Smooth muscle cell (in vitro differentiated cells): Measurements from ENCODE around the gene PRIM2. TPM values are rescaled to one million over a fixed set of nuclear protein-coding genes. Genes with fewer than 3 reads are reported as not detected.

ENCODE experiments used
- DNase-seq: peaks from one replicate; lab custom pipeline; 2025; ENCODE audit not compliant: unreplicated experiment; lab: John Stamatoyannopoulos, UW
- H2AFZ ChIP-seq: fragments of 200-600 bp; sonication (generic); 2 replicates; pipeline ENCODE4 v1.6.0; 2016; ENCODE audit warnings: antibody characterized with exemption, low read depth, mild to moderate bottlenecking
- H3F3A ChIP-seq: fragments of 200-600 bp; sonication (generic); 2 replicates; pipeline ENCODE4 v1.6.0; 2017; ENCODE audit warnings: antibody characterized with exemption, low read depth
- H3K27ac ChIP-seq: fragments of 200-600 bp; sonication (generic); 2 replicates; pipeline ENCODE4 v1.5.1; 2016; ENCODE audit warnings: low read depth, mild to moderate bottlenecking
- H3K27me3 ChIP-seq: fragments of 200-600 bp; sonication (generic); 2 replicates; pipeline ENCODE4 v1.6.1; 2016; ENCODE audit warnings: low read depth, mild to moderate bottlenecking
- H3K36me3 ChIP-seq: fragments of 200-600 bp; sonication (generic); 2 replicates; pipeline ENCODE4 v1.5.1; 2016; ENCODE audit warnings: low read depth
- H3K4me1 ChIP-seq: fragments of 200-600 bp; sonication (generic); 2 replicates; pipeline ENCODE4 v1.5.1; 2016; ENCODE audit warnings: low read depth
- H3K4me2 ChIP-seq: fragments of 200-600 bp; sonication (generic); 2 replicates; pipeline ENCODE4 v1.6.0; 2016; ENCODE audit warnings: mild to moderate bottlenecking
- H3K4me3 ChIP-seq: fragments of 200-600 bp; sonication (generic); 2 replicates; pipeline ENCODE4 v1.5.1; 2016; ENCODE audit warnings: mild to moderate bottlenecking
- H3K79me2 ChIP-seq: fragments of 200-600 bp; sonication (generic); 2 replicates; pipeline ENCODE4 v1.6.0; 2016; ENCODE audit warnings: low read depth, mild to moderate bottlenecking
- H3K9ac ChIP-seq: fragments of 200-600 bp; sonication (generic); 2 replicates; pipeline ENCODE4 v1.6.0; 2016; ENCODE audit warnings: low read depth
- H3K9me3 ChIP-seq: fragments of 200-600 bp; sonication (generic); replicated peaks from 2 replicates; pipeline ENCODE4 v1.5.1; 2016; ENCODE audit warnings: low read depth
- H4K20me1 ChIP-seq: fragments of 200-600 bp; sonication (generic); 2 replicates; pipeline ENCODE4 v1.6.0; 2016; ENCODE audit warnings: low read depth
- WGBS: methylation state at CpG from one replicate; pipeline ENCODE4 v1.1.7; 2016; ENCODE audit warnings: low lambda C conversion rate; 5-methylcytosine and 5-hydroxymethylcytosine counted together
- polyA plus RNA-seq: library from polyadenylated mRNA; unstranded; fragments of >200 nt; fragmentation: Nextera tagmentation; extraction: Ambion mirVana; gene quantifications from 2 replicates; pipeline ENCODE4 v1.2.1, GENCODE V29; 2016
- total RNA-seq: library from RNA; depleted of rRNA; stranded (reverse); fragments of >200 nt; gene quantifications from 2 replicates; pipeline ENCODE4 v1.2.3, GENCODE V29; 2014
- TF ChIP-seq, protein P1 (sequence below): fragments of 200-600 bp; sonication (generic); IDR thresholded peaks from 2 replicates; pipeline ENCODE4 v1.5.1; 2017; ENCODE audit warnings: borderline replicate concordance, mild to moderate bottlenecking, antibody characterized with exemption; ENCODE audit not compliant: insufficient read depth, poor library complexity, severe bottlenecking

The PRIM2 gene
- total and polyA plus RNA-seq, 2 experiments from 2014 or later: 6.3 to 13.7 TPM

- H3F3A ChIP-seq: no peaks in the 10 kb centered on the region
- DNase-seq: no peak
- H3K4me1 ChIP-seq: no peaks in the 10 kb centered on the region
- no peaks in the 10 kb centered on the region for H3K36me3 ChIP-seq
- TF ChIP-seq, protein P1, sequence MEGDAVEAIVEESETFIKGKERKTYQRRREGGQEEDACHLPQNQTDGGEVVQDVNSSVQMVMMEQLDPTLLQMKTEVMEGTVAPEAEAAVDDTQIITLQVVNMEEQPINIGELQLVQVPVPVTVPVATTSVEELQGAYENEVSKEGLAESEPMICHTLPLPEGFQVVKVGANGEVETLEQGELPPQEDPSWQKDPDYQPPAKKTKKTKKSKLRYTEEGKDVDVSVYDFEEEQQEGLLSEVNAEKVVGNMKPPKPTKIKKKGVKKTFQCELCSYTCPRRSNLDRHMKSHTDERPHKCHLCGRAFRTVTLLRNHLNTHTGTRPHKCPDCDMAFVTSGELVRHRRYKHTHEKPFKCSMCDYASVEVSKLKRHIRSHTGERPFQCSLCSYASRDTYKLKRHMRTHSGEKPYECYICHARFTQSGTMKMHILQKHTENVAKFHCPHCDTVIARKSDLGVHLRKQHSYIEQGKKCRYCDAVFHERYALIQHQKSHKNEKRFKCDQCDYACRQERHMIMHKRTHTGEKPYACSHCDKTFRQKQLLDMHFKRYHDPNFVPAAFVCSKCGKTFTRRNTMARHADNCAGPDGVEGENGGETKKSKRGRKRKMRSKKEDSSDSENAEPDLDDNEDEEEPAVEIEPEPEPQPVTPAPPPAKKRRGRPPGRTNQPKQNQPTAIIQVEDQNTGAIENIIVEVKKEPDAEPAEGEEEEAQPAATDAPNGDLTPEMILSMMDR: no peak
- no peaks in the 10 kb centered on the region for H4K20me1 ChIP-seq
- H3K27me3 ChIP-seq: no peaks in the 10 kb centered on the region
- H3K4me2 ChIP-seq: no peak overlapping the region
- H3K4me3 ChIP-seq: no peak overlapping the region
- no peaks in the 10 kb centered on the region for H3K79me2 ChIP-seq
- no peaks in the 10 kb centered on the region for H3K9me3 ChIP-seq
- WGBS: 76% methylated on average over 2 of the region's 2 CpGs
- no peak overlapping the region for H2AFZ ChIP-seq
- no peak overlapping the region for H3K9ac ChIP-seq
- H3K27ac ChIP-seq: no peak overlapping the region
Observed at GRCh38 chr6:57298741-57299140, 18.7 kb upstream of the PRIM2 start.

DNA sequence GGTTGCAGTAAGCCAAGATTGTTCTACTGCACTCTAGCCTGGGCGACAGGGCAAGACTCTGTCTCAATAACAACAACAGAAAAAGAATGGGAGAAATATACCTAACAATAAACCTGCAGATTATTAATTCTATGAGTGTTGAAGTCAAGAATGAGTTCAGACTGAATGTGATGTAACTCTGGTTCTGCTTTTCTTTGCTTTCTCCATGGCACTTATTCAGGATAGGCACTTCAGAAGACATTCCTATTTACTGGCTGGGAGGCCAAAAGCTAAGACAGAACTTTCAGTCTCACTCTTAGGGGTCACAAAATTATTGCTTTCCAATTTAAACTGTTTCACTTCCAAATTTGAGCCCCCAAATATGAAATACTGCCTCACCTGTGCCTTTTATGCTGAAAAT, 15.7 kb upstream of the PRIM2 start:
- Histone ChIP-seq H2AFZ (no peak overlapping the region), H3K79me2 (no peaks in the 10 kb centered on the region), H4K20me1 (no peaks in the 10 kb centered on the region), H3K4me1 (no peaks in the 10 kb centered on the region), H3K36me3 (no peaks in the 10 kb centered on the region), H3K4me3 (no peak overlapping the region), H3K9ac (no peak overlapping the region), H3F3A (no peaks in the 10 kb centered on the region), H3K27me3 (no peaks in the 10 kb centered on the region), H3K9me3 (no peaks in the 10 kb centered on the region), H3K27ac (no peak overlapping the region), H3K4me2 (no peak overlapping the region)
- WGBS: 100% methylated on average over 1 of the region's 1 CpG
- TF ChIP-seq, protein P1: no peak
- no peak for DNase-seq

GRCh38 chr6:57302477-57302876, 15.0 kb upstream of the PRIM2 start:
- Histone ChIP-seq H3K4me2 (no peak overlapping the region), H3K79me2 (no peaks in the 10 kb centered on the region), H3F3A (no peaks in the 10 kb centered on the region), H3K9ac (no peak overlapping the region), H3K9me3 (no peaks in the 10 kb centered on the region), H3K27ac (no peak overlapping the region), H3K27me3 (no peaks in the 10 kb centered on the region), H4K20me1 (no peaks in the 10 kb centered on the region), H3K4me3 (no peak overlapping the region), H3K4me1 (no peaks in the 10 kb centered on the region), H3K36me3 (no peaks in the 10 kb centered on the region), H2AFZ (no peak overlapping the region)
- TF ChIP-seq, protein P1: no peak
- 68% methylated on average over 2 of the region's 2 CpGs for WGBS
- no peak for DNase-seq

DNA sequence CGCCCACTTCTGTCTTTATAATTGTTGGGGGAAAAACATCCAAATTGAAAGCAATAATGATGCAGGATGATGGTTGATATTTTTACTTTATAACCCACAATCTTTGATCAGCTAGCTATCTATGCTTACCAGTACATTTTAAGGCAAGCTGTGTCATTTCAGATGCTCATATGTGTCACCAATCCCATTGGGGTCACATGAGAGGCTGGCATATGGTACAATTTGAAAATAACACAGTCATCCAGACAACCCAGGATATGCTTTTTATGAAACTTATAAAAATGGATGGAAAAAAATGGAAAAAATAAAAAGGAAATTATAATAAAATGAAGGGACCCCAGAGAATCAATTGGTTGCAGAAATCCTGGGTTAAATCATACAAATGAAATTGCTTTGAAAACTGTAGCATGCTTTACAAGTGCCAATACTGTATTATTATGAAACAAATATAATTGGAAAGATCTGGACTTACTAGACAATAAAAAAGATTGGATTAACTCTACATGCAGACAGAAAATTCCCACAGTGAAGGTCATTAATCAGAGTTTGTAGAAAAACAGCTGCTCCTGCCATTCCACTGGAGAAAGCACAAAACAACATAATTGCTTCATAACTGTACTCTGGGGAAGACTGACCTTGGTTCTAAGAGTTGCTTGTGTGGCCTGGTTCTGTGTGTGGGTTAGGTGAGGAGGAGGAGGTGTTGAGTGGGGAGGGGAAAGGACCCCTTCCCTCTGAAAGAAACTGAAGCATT, 13.3 kb upstream of the PRIM2 start:
- H3K4me2 ChIP-seq: no peak overlapping the region
- no peaks in the 10 kb centered on the region for H4K20me1 ChIP-seq
- WGBS: 100% methylated on average over 1 of the region's 1 CpG
- H3K4me1 ChIP-seq: no peaks in the 10 kb centered on the region
- no peak for DNase-seq
- no peaks in the 10 kb centered on the region for H3K27me3 ChIP-seq
- no peak overlapping the region for H3K4me3 ChIP-seq
- H3F3A ChIP-seq: no peaks in the 10 kb centered on the region
- H3K36me3 ChIP-seq: no peaks in the 10 kb centered on the region
- H3K9me3 ChIP-seq: no peaks in the 10 kb centered on the region
- TF ChIP-seq, protein P1: no peak
- H2AFZ ChIP-seq: no peak overlapping the region
- no peak overlapping the region for H3K27ac ChIP-seq
- H3K79me2 ChIP-seq: no peaks in the 10 kb centered on the region
- H3K9ac ChIP-seq: no peak overlapping the region
